Thoracic aorta (tissue), 2 donors: ENCODE measurements around the gene TNC. TPM values are rescaled to one million over a fixed set of nuclear protein-coding genes. Genes with fewer than 3 reads are reported as not detected.

ENCODE experiments used
- ATAC-seq: fragments of 150-250 bp; one replicate; pipeline ENCODE4 v1.8.0; 2017; ENCODE audit warnings: low read depth; ENCODE audit not compliant: insufficient number of reproducible peaks, low FRiP score
- DNase-seq: peaks from one replicate; pipeline ENCODE4 v3.0.0-alpha.2; 2020; ENCODE audit warnings: low spot score
- H3K27ac ChIP-seq, 2 donors: fragments of 200-600 bp; sonication (generic); 1 replicate in 1 of 2; 2 replicates in 1 of 2; pipeline ENCODE4 v1.5.1; 2016; ENCODE audit warnings: mild to moderate bottlenecking in 2 of 2, moderate library complexity in 2 of 2
- H3K27me3 ChIP-seq: fragments of 200-600 bp; sonication (generic); replicated peaks from 2 replicates; pipeline ENCODE4 v1.6.0; 2016; ENCODE audit warnings: mild to moderate bottlenecking; ENCODE audit not compliant: insufficient read depth
- H3K36me3 ChIP-seq: fragments of 200-600 bp; sonication (generic); one replicate; pipeline ENCODE4 v1.5.1; 2016
- H3K4me1 ChIP-seq, 2 donors: fragments of 200-600 bp; sonication (generic); 1 replicate in 1 of 2; 2 replicates in 1 of 2; pipeline versions ENCODE4 v1.5.1 to v1.6.0; 2016; ENCODE audit warnings: low read depth in 2 of 2, mild to moderate bottlenecking in 1 of 2; ENCODE audit not compliant: control insufficient read depth in 1 of 2
- H3K4me3 ChIP-seq: fragments of 200-600 bp; sonication (generic); 2 replicates; pipeline ENCODE4 v1.5.1; 2016; ENCODE audit warnings: mild to moderate bottlenecking
- H3K9me3 ChIP-seq: fragments of 200-600 bp; sonication (generic); 2 replicates; pipeline ENCODE4 v1.5.1; 2016
- total RNA-seq, 2 donors: library from RNA; depleted of rRNA; stranded (reverse); fragments of >200 nt; gene quantifications; one replicate each; pipeline versions ENCODE4 v1.1.0 to v1.2.3, GENCODE V29; 2016
- TF ChIP-seq, protein P1 (sequence below): fragments of 200-600 bp; sonication (generic); IDR thresholded peaks from one replicate; pipeline ENCODE4 v1.5.1; 2019; ENCODE audit warnings: antibody characterized with exemption

TNC gene
- total RNA-seq, 2 donors from 2014 or later: 87.1 to 243 TPM

DNA sequence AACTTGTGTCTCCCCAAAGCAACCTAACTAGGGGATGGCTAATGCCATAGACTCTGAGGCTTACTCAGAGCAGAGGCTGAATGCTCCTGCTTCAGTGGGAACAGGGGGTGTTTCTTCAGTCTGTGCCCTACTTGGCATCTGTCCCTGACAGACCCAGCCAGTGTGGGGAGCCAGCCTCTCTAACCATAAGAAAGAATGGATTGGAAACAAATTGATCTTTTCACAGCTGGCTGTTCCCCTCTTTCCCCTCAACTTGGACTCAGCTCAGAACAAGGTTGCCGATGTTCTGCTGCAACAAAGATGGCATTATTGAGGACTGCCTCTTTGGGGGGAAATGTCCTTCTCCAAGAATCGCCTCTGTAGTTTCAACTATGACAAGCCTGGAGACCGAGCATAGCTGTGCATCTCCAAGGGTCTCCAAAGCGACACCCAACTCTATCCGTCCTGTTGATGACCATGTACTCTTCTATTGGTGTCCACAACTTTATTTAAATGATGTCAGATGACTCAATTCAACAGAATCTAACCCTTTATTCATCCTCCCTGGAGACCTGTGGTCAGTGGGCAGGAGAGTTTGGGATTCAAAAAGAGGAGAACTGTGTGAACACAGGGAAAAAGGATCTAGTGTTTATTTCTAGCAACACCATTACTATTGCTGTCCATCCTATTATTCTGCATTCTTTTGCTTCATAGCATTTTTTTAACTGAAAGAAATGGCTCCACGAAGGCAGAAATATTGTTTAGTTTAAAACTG, 24.7 kb upstream of the TNC start:
- Histone ChIP-seq H3K4me1 (peaks cover 9 to 16% of the 10 kb centered on the region in 2 donors), H3K9me3 (no peaks in the 10 kb centered on the region), H3K36me3 (no peaks in the 10 kb centered on the region), H3K27me3 (no peaks in the 10 kb centered on the region), H3K27ac (no peak overlapping the region), H3K4me3 (no peak overlapping the region)
- ATAC-seq (no peak), DNase-seq (no peak)
- TF ChIP-seq, protein P1, sequence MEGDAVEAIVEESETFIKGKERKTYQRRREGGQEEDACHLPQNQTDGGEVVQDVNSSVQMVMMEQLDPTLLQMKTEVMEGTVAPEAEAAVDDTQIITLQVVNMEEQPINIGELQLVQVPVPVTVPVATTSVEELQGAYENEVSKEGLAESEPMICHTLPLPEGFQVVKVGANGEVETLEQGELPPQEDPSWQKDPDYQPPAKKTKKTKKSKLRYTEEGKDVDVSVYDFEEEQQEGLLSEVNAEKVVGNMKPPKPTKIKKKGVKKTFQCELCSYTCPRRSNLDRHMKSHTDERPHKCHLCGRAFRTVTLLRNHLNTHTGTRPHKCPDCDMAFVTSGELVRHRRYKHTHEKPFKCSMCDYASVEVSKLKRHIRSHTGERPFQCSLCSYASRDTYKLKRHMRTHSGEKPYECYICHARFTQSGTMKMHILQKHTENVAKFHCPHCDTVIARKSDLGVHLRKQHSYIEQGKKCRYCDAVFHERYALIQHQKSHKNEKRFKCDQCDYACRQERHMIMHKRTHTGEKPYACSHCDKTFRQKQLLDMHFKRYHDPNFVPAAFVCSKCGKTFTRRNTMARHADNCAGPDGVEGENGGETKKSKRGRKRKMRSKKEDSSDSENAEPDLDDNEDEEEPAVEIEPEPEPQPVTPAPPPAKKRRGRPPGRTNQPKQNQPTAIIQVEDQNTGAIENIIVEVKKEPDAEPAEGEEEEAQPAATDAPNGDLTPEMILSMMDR: no peak

DNA sequence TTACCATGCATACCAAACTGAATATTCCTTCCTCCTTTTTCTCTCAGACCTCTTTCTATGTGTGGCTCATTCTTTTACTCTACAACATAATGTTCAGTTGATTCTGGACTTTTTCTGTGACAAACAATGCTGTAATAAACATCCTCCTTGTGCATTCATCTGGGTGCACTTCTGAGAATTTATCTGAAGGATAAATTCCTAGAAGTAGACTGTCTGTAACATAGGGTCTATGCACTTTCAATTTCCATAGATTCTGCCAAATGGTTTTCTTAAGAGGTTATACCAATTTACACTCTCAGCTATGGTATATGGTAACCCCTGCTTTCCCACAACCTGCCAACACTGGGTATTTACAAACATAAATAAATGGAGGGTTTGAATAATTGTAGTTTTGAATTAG, 24.1 kb upstream of the TNC start:
- DNase-seq (no peak), ATAC-seq (no peak)
- Histone ChIP-seq H3K9me3 (no peaks in the 10 kb centered on the region), H3K36me3 (no peaks in the 10 kb centered on the region), H3K4me1 (peaks cover 6 to 11% of the 10 kb centered on the region in 2 donors), H3K27me3 (no peaks in the 10 kb centered on the region), H3K4me3 (no peak overlapping the region), H3K27ac (no peak overlapping the region)
- TF ChIP-seq, protein P1: no peak

GRCh38 chr9:115141612-115142011, 23.7 kb upstream of the TNC start:
- TF ChIP-seq, protein P1: no peak
- Histone ChIP-seq H3K27ac (no peak overlapping the region), H3K27me3 (no peaks in the 10 kb centered on the region), H3K4me1 (peaks cover 3 to 7% of the 10 kb centered on the region in 2 donors), H3K36me3 (no peaks in the 10 kb centered on the region), H3K4me3 (no peak overlapping the region), H3K9me3 (no peaks in the 10 kb centered on the region)
- DNase-seq (no peak), ATAC-seq (no peak)

- no peaks in the 10 kb centered on the region for H3K36me3 ChIP-seq
- no peak for ATAC-seq
- no peaks in the 10 kb centered on the region for H3K4me1 ChIP-seq
- H3K27me3 ChIP-seq: no peaks in the 10 kb centered on the region
- H3K27ac ChIP-seq: no peak overlapping the region
- DNase-seq: no peak
- no peak overlapping the region for H3K4me3 ChIP-seq
- TF ChIP-seq, protein P1: no peak
- no peaks in the 10 kb centered on the region for H3K9me3 ChIP-seq
These were observed 20.2 kb upstream of the TNC start for GRCh38 chr9:115138151-115138550.

- ATAC-seq: no peak
- Histone ChIP-seq H3K4me1 (no peaks in the 10 kb centered on the region), H3K27ac (no peak overlapping the region), H3K36me3 (no peaks in the 10 kb centered on the region), H3K4me3 (no peak overlapping the region), H3K9me3 (no peaks in the 10 kb centered on the region), H3K27me3 (no peaks in the 10 kb centered on the region)
- TF ChIP-seq, protein P1: no peak
- DNase-seq: no peak
These were observed 19.6 kb upstream of the TNC start for GRCh38 chr9:115137526-115137925.
